WI38 (cell line): ENCODE results near the gene P2RX5.

ENCODE experiments used
- H3K4me3 ChIP-seq: 2 replicates; pipeline ENCODE4 v1.5.1; 2011; ENCODE audit warnings: low read depth, mild to moderate bottlenecking, control low read depth, low read length
- TF ChIP-seq, protein P1 (sequence below): IDR thresholded peaks from 2 replicates; pipeline ENCODE4 v1.5.1; 2012; ENCODE audit warnings: low read depth, mild to moderate bottlenecking, control low read depth, low read length

Gene P2RX5, protein sequence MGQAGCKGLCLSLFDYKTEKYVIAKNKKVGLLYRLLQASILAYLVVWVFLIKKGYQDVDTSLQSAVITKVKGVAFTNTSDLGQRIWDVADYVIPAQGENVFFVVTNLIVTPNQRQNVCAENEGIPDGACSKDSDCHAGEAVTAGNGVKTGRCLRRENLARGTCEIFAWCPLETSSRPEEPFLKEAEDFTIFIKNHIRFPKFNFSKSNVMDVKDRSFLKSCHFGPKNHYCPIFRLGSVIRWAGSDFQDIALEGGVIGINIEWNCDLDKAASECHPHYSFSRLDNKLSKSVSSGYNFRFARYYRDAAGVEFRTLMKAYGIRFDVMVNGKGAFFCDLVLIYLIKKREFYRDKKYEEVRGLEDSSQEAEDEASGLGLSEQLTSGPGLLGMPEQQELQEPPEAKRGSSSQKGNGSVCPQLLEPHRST

DNA sequence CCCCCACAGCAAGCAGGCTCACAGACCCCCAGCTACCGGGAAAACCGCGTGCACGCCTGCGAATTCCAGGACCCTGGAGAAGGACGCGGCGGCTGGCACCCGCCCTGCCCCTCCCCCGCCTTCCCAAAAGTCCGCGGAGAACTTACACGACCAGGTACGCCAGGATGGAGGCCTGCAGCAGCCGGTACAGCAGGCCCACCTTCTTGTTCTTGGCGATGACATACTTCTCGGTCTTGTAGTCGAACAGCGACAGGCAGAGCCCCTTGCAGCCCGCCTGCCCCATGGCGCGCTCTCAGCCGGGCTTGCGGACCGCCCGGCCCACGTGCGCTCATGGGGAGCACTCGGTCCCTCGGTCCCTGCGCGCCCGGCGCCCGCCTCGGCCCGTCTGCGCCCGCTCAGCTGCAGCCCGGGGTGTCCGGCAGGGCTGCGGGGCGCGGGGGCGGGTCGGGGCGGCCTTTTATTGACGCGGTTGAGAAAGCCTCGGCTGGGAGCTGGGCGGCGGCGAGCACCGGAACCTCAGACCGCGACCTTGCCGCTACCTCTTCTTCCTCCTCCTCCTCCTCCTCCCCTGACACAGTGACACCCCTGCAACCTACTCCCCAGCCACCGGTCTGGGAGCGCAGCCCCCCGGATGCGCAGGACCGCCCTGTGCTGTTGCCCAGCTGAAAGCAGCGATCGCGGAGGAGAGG is at the start of gene P2RX5:
P2RX5 (minus strand) TSS at position 433 of the 689 bp plus-strand sequence; CDS start at position 283, 150 bp downstream.
- TF ChIP-seq, protein P1, sequence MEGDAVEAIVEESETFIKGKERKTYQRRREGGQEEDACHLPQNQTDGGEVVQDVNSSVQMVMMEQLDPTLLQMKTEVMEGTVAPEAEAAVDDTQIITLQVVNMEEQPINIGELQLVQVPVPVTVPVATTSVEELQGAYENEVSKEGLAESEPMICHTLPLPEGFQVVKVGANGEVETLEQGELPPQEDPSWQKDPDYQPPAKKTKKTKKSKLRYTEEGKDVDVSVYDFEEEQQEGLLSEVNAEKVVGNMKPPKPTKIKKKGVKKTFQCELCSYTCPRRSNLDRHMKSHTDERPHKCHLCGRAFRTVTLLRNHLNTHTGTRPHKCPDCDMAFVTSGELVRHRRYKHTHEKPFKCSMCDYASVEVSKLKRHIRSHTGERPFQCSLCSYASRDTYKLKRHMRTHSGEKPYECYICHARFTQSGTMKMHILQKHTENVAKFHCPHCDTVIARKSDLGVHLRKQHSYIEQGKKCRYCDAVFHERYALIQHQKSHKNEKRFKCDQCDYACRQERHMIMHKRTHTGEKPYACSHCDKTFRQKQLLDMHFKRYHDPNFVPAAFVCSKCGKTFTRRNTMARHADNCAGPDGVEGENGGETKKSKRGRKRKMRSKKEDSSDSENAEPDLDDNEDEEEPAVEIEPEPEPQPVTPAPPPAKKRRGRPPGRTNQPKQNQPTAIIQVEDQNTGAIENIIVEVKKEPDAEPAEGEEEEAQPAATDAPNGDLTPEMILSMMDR = no peak
- H3K4me3 ChIP-seq = peak within 1 kb of the TSS; percentile 48

DNA sequence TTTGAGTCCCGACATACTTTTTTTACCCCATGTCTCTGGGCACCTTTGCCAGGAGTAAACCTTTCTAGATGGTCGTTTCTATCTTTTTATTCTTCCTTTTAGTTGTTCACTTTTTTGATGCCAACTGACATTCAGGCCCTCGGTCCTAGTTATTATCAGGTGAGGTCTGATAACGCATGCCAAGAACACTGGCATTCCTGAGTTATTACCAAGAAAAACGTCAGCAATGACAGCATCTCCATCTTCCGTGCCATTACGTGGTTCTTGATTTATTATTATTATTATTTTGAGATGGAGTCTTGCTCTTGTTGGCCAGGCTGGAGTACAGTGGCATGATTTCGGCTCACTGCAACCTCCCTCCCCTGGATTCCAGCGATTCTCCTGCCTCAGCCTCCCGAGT is 49.1 kb upstream of the P2RX5 start:
- TF ChIP-seq, protein P1 = no peak
- H3K4me3 ChIP-seq = no peak overlapping the region

DNA sequence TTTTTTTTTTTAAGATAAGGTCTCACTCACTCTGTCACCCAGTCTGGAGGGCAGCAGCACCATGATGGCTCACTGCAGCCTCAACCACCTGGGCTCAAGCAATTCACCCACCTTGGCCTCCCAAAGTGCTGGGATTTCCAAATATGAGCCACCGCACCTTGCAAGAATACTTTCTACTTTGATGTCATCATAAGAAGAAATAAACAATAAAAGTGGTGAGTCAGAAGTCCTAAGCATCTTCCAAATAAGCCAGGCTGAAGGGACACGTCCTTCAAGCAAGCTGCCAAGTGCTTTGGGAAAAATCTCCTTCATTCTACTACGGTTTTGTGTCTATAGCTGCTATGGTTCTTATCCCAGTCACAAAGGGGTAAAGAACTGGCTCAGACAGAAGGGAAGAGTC is 48.1 kb upstream of the P2RX5 start:
- H3K4me3 ChIP-seq = no peak overlapping the region
- TF ChIP-seq, protein P1 = no peak

DNA sequence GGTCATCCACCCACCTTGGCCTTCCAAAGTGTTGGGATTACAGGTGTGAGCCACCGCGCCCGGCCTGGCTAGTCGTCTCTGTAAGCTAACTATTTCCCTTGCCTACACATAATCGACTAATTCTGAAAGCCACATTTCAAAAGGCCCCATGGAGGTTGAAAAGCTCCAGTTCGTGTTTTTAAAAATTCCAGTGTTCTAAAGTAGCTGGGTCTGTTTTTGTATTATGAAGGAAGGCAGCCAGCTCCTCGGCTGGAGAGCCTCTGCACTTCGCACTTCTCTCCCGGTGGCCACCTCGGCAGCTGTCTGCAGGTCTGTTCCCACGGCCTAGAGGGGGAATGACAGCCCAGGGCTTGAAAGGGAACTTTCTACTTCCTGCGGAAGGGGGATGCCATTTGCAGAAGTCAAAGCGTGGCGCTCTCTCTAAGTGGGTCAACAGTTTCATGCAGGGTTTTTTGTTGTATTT is 44.7 kb upstream of the P2RX5 start:
- TF ChIP-seq, protein P1 = no peak
- no peak overlapping the region for H3K4me3 ChIP-seq

DNA sequence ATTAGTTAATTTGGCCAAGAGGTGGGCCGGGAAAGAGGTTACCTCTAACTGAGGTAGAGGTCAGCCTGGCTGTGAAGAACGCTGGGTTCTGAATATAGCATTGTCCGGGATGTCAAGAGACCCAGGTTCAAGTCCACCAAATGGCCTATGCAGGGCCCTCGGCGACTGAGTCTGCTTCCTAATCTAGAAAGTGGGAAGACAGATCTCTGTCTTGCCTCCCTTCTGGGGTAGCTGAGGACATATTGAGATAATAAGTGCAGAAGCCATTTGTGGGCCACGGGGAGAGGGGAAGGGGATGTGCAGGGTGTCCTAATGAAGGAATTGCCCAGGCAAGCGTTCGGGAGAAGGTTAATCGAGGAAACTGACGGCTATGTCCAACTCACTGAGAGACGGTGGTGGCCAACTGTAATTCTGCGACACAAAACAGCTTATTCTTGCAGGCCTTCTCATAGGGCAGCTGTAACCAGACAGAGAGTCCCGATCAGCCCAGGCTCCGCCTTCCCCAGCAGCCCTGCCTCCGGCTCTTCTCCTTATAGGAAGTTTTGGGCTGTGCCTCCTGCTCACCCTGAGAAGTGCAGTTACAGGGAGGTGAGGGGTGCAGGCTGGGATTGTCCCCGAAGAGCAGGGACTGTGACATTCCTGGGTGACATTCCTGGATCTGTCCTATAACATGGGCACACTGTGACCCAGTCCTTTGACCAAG is 43.6 kb upstream of the P2RX5 start:
- TF ChIP-seq, protein P1 = no peak
- H3K4me3 ChIP-seq = no peak overlapping the region

DNA sequence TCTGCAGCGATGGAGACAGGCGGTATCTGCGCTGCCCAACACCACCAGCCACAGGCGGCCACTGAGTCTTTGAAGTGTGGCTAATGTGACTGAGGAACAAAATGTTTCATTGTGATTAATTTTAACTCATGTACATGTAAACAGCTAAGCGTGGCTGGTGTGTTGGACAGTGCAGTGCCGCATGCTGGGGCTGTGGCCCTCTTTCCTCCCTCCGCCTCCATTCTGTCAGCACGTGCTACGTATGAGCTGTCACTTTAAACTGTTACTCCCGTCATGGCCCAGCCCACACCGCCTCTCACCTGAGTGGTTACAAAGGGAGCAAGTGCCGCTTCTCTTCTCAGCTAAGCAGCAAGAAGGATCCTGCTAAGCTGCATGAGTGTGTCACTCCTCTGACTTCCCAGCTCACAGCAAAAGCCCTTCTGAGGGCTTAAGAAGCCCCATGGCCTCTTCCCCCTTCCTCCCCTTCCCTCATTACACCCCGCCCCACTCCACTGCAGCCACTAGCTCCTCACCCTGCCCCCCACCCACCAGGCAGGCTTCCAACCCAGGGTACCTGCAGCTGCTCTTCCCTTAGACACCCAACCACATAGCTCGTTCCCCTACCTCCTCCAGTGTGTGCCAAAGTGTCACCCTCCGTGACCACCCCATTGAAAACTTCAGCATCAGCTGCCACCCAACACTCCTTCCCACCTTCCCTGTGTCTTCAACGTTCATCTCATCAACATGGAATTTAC is 42.8 kb upstream of the P2RX5 start:
- H3K4me3 ChIP-seq = peak overlapping the region; percentile 43; the same call in 1 of the 2 replicates
- TF ChIP-seq, protein P1 = no peak
